ENCODE measurements around the gene ZNF425. TPM values are rescaled to one million over a fixed set of nuclear protein-coding genes. Genes with fewer than 3 reads are reported as not detected.

Gene ZNF425
- total and polyA plus RNA-seq, 9 donors, result 1.4 to 9.0 (median 3.8) TPM

DNA sequence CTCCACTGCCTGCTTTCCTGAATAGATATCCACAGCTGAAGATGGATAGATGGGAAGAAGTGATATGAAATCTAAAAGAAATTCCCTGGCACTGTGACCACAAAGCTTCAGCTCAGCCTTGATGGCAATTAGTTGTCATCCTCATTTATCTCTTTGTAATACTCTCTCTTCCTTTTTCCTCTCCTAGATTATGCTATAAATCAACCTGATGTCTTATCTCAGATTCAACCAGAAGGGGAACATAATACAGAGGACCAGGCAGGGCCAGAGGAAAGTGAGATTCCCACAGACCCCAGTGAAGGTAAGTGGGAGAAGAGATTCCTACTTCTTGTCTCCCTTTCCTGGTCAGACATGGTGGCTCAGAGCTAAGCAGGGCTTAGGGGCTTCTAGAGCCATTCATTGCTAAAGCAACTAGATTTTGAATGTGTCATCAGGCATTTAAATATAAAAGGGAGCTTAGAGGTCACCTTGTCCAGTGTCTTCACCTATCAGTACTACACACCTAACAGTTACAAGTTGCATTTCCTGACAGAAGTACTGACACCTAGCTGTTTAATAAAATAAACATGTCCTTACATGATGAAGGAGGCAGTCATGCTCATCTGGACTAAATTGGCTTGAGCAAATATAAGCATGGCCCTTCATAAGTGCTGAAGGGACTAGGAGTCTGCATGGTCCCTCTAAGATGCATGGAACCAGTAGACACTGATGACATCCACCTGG is 40.7 kb upstream of the ZNF425 start:
- no peak for TF ChIP-seq EP300 (IDR thresholded peaks at IDR 0.05)
- TF ChIP-seq POLR2A (IDR thresholded peaks at IDR 0.05), result no peak
- no peak for TF ChIP-seq CTCF (IDR thresholded peaks at IDR 0.05)
- H3K36me3 ChIP-seq, result peaks cover 3% of the 10 kb centered on the region

GRCh38 chr7:149166142-149166541 is 40.0 kb upstream of the ZNF425 start:
- Histone ChIP-seq H3K27me3 (no peaks in the 10 kb centered on the region), H3K4me3 (no peak overlapping the region), H3K27ac (no peak overlapping the region), H3K36me3 (peaks cover 3% of the 10 kb centered on the region), H3K4me1 (ENCODE audit: insufficient read depth) (no peaks in the 10 kb centered on the region), H3K9me3 (no peaks in the 10 kb centered on the region)
- intact Hi-C loops (cut with DNase I), result no loop called here
- TF ChIP-seq POLR2A (IDR thresholded peaks at IDR 0.05) (no peak), EP300 (IDR thresholded peaks at IDR 0.05) (no peak)
- 74 to 83% (median 80%) methylated on average over 1 of the region's 1 CpG for WGBS, 3 donors
- no peak for DNase-seq

More for the DNA sequence above, 40.7 kb upstream of the ZNF425 start:
- intact Hi-C loops (cut with DNase I), result no loop called here
- H3K4me3 ChIP-seq, result no peak overlapping the region
- H3K4me1 ChIP-seq (ENCODE audit: insufficient read depth), result no peaks in the 10 kb centered on the region
- DNase-seq, result no peak
- H3K27ac ChIP-seq, result no peak overlapping the region
- H3K27me3 ChIP-seq, result no peaks in the 10 kb centered on the region
- no peaks in the 10 kb centered on the region for H3K9me3 ChIP-seq

DNA sequence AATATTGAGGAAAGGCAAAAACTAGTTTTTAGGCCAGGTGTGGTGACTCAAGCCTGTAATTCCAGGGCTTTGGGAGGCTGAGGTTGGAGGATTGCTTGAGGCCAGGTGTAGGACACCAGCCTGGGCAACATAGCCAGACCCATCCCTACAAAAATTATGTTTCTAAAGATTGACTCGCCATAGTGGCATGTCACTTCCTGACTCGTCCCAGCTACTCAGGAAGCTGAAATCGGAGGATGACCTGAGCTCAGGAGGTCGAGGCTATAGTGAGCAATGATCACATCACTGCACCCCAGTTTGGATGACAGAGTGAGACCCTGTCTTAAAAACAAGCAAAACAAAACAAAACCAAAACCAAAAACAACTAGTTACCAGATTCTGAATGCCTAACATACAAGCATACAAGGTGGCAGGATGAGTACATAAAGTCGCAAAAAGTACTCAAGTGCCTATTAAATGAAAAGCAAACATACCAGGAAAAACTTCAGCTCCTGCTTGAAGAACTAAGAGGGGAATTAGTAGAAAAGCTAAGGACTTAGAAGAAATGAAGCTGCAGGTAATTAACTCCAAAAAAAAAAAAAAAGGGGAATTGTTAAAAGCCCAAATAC is 35.2 kb upstream of the ZNF425 start:
- TF ChIP-seq POLR2A (IDR thresholded peaks at IDR 0.05) (no peak), EP300 (IDR thresholded peaks at IDR 0.05) (no peak), CTCF (IDR thresholded peaks at IDR 0.05) (no peak)
- intact Hi-C loops (cut with DNase I), result no loop called here
- no peak for DNase-seq
- H3K4me3 ChIP-seq, result no peak overlapping the region
- H3K27me3 ChIP-seq, result no peaks in the 10 kb centered on the region
- H3K27ac ChIP-seq, result no peak overlapping the region
- no peaks in the 10 kb centered on the region for H3K9me3 ChIP-seq
- WGBS, 3 donors, result 76% methylated on average over 5 of the region's 5 CpGs
- H3K36me3 ChIP-seq, result peaks cover 2% of the 10 kb centered on the region
- H3K4me1 ChIP-seq (ENCODE audit: insufficient read depth), result no peaks in the 10 kb centered on the region

DNA sequence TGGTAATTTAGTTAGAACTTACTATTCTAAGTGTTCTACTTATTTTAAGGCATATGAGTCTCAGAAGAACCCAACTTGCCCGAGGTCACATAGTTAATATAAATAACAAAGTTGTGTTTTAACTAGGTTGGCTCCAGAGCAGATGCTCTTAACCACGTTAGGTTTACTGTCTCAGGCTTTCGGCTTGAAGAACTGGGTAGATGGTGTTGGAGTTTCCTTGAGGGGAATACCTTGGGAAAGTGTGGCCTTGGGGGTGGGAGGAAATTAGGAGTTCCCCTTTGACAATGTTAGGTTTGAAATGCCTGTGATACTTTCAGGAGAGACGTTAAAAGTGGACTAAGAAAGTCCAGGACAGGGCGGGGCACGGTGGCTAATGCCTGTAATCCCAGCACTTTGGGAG is 30.8 kb upstream of the ZNF425 start:
- no peaks in the 10 kb centered on the region for H3K27me3 ChIP-seq
- intact Hi-C loops (cut with DNase I), result loop anchor here in 1 of 4 donors (10.0 kb wide), 1 partner anchor 558 kb away; a partner anchor contains a TSS
- TF ChIP-seq CTCF (IDR thresholded peaks at IDR 0.05) (no peak), POLR2A (IDR thresholded peaks at IDR 0.05) (no peak), EP300 (IDR thresholded peaks at IDR 0.05) (no peak)
- no peak for DNase-seq
- H3K36me3 ChIP-seq, result no peaks in the 10 kb centered on the region
- H3K4me3 ChIP-seq, result no peak overlapping the region
- H3K4me1 ChIP-seq (ENCODE audit: insufficient read depth), result no peaks in the 10 kb centered on the region
- no peaks in the 10 kb centered on the region for H3K9me3 ChIP-seq
- WGBS, 3 donors, result 96 to 98% (median 97%) methylated on average over 6 of the region's 6 CpGs
- H3K27ac ChIP-seq, result no peak overlapping the region

DNA sequence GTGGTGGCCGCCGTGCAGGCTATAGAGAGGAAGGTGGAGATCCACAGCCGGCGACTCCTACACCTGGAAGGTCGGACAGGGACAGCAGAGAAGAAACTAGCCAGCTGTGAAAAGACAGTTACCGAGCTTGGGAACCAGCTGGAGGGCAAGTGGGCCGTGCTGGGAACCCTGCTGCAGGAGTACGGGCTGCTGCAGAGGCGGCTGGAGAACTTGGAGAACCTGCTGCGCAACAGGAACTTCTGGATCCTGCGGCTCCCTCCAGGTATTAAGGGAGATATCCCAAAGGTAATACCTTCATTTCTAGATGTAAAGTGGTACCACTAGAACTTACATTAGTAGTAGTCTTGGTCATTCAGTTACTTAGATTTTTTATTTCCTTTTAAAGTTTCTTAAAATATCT is 27.9 kb upstream of the ZNF425 start:
- intact Hi-C loops (cut with DNase I), result loop anchor here in 1 of 4 donors (10.0 kb wide), 1 partner anchor 561 kb away; a partner anchor contains a TSS
- Histone ChIP-seq H3K27me3 (no peaks in the 10 kb centered on the region), H3K27ac (no peak overlapping the region), H3K4me1 (ENCODE audit: insufficient read depth) (peaks cover 2% of the 10 kb centered on the region), H3K36me3 (no peaks in the 10 kb centered on the region), H3K4me3 (no peak overlapping the region), H3K9me3 (no peaks in the 10 kb centered on the region)
- no peak for TF ChIP-seq POLR2A (IDR thresholded peaks at IDR 0.05)
- TF ChIP-seq CTCF (IDR thresholded peaks at IDR 0.05), result no peak
- no peak for TF ChIP-seq EP300 (IDR thresholded peaks at IDR 0.05)
- no peak for DNase-seq
- 46 to 63% (median 59%) methylated on average over 11 of the region's 11 CpGs for WGBS, 3 donors
